NCI-H446 (cell line): ENCODE measurements around the gene UBE2V1.
"Not testable (repeated sequence)": the region's sequence is repeated elsewhere in the genome, so short reads cannot be mapped to it uniquely, and the experiment has no call there.

Experiments used
- DNase-seq, 2 experiments: peaks; one replicate each; lab custom pipeline; 2025; lab: John Stamatoyannopoulos, UW

Gene UBE2V1

DNA sequence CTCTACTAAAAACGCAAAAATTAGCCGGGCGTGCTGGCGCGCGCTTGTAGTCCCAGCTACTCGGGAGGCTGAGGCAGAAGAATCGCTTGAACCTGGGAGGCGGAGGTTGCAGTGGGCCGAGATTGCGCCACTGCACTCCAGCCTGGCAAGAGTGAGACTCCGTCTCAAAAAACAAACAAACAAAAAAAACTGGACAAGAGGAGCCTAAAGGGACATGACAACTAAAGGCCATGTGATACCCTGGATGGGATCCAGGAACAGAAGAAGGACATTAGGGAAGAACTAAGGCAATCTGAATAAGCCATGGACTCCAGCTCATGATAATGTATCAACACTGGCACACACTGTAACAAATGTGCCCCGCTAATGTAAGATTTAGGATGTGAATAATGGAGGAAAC, 24.8 kb upstream of the UBE2V1 start:
- not testable (repeated sequence) for DNase-seq

DNA sequence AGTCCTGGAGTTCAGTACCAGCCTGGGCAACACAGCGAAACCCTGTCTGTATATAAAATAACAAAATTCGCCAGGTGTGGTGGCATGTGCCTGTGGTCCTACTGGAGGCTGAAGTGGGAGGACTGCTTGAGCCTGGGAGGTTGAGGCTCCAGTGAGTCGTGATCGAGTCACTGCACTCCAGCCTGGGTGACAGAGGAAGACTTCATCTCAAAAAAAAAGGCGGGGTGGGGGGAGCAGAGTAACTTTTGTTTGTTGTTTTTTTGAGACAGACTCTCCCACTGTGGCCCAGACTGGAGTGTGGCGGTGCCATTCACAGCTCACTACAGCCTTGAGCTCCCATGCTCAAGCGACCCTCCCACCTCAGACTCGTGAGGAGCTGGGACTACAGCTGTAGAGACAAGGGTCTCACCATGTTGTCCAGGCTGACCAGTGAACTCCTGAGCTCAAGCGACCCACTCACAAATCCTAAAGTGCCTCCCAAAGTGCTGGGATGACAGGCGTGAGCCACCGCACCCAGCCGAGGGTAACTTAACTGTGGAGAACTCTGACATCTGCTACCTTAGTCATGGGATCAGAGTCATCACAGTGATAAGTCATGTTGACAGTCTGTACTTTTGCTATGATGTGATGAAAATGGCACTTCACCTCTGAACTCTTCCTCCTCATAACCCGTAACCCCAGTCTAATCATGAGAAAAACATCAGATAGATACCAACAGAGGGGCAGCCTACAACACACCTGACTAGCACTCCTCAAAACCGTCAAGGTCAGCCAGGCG, 24.1 kb upstream of the UBE2V1 start:
- no peak for DNase-seq

DNA sequence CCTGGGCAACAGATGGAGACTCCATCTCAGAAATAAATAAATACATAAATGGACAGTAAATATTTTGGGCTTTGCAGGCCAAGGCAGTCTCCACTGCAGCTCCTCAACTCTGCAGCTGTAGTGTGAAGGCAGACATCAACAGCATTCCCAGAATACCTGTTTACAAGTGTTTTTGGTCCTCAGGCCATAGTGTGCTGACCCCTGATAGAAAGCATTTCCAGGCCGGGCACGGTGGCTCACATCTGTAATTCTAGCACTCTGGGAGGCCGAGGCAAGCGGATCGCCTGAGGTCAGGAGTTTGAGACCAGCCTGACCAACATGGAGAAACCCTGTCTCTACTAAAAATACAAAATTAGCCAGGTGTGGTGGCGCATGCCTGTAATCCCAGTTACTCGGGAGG, 22.2 kb upstream of the UBE2V1 start:
- not testable (repeated sequence) for DNase-seq

DNA sequence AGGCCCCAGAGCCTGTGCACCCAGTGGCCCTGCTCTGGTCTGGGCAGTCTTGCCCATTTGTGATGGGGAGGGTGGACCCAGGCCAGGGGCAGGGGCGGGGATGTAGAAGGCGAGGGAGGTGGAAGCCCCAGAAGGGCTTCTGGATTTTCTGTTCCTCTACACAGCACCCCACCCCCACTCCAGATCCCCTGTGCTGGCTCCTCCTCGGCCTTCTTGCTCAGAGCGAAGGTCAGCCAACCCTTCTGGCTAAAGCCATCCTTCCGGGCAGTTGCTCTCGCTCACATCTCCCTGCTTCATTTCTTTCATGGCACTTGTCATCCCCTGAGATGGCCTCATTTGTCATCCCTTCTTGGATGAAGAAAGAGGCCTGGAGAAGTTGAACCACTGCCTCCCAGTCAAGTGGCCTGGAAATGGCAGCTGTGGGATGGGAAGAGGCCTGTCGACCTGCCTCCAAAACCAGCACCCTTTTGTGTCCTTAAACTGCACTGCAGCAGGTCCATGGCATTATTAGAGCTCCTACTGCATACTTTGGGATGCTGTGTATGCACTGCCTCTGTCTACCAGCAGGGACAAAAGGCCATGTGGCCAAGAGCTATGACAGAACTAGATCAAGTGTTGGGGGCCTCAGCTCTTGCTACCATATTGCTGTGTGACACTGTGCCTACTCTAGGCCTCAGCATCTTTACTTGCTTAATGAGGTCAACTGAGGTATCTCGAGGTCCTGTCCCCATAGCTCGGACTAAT, 20.7 kb upstream of the UBE2V1 start:
- no peak for DNase-seq

DNA sequence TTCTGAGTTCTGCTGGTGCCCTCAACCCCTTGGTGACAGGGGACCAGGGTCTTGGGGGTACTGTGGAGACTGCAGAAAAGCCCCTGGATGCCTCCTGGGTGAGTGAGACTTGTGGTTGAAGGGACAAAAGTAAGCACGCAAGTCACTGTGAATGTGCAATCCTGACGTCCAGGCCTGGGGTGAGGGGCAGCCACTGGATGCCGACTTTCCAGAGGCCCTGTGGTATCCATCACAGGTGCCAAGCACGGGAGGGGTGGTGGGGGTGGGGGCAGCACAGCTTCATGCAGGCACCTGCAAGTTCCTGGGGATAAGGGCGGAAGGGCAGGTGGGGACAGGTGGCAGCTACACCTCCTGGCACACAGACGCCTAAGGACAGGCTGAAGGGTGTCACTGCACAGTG, 20.1 kb upstream of the UBE2V1 start:
- DNase-seq = no peak

DNA sequence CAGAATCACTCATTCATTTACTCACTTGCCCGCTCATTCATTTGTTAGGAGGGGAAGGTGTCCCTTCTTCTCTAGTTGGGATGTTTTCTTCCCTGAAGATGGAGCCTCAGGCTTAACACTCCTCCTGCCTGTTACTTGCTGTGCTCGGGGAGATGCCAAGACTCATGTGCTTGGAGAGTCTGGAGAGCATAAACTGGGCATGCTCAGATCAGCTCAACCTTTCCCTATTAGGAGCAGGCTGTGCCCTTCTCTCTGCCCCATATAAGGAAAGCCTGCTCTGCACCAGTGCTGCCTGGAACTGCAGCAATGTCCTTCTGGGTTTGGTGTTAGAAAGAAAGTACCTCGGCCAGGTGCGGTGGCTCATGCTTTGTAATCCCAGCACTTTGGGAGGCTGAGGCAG, 18.0 kb upstream of the UBE2V1 start:
- DNase-seq = no peak

DNA sequence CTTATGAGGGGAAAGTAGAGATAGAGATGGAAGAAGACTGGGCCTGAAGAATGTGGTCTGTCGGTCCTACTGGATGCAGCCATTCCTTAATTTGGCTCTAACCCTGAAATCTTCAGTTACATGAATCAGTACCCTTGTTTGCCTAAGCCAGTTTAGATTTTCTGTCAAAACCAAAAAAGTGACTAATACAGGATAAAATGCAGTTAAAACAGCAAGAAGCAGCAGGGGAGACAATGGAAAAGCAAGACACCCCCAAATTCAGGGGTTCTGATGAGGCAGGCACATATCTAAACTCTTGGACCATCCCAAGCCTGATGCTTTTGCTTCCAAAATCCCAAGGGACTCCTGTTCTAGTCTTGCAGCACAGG, 17.4 kb upstream of the UBE2V1 start:
- no peak for DNase-seq

DNA sequence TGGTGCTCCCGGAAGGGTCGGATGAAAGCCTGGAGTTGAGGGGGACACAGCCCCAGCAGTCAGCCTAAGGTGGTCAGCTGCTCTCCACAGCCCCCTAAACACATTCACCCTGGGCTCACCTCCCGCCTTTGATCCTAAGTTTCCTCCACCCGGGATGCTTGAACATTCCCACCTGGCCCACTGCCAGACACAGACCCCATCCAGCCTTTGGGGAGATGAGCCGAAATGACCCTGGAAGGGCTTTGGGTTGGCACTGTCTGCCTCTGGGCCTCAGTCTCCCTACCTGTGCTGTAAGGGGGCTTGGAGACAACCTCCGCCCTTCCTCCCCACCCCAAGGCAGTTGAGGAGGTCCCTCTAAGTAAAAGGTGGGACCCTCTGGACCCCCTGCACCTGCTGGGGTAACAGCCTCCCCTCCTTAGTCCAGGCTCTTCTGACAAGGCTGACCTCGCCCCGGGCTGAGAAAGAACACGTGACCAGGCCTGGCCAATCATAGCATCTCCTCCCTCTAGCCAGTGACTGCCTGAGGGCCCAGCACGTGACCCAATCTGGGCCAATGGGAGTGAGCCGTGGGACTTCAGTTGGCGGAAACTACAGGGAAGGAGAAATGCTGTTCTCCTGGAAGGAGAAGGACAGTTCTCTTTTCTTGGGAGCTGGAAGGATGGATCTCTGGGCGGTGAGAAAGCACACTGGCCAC, 16.9 kb upstream of the UBE2V1 start:
- DNase-seq = no peak

DNA sequence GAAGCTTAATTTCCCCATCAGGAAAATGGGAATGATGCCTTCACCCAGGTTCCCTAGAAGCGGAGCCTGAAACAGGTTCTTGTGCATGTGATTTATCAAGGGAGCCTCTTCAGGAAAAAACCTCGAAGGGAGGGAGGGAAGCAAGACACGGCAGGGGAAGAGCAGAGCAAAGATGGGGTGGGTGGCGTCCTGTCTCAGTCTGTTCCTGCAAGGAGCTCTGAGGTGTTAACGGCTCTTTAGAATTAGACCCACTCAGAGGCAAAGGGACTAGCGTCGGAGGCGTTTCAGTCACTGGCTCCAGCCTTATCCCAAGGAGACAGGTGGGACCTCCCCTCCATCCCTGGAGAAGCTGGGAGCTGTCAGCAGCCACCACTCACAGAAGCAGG, 15.6 kb upstream of the UBE2V1 start:
- no peak for DNase-seq

DNA sequence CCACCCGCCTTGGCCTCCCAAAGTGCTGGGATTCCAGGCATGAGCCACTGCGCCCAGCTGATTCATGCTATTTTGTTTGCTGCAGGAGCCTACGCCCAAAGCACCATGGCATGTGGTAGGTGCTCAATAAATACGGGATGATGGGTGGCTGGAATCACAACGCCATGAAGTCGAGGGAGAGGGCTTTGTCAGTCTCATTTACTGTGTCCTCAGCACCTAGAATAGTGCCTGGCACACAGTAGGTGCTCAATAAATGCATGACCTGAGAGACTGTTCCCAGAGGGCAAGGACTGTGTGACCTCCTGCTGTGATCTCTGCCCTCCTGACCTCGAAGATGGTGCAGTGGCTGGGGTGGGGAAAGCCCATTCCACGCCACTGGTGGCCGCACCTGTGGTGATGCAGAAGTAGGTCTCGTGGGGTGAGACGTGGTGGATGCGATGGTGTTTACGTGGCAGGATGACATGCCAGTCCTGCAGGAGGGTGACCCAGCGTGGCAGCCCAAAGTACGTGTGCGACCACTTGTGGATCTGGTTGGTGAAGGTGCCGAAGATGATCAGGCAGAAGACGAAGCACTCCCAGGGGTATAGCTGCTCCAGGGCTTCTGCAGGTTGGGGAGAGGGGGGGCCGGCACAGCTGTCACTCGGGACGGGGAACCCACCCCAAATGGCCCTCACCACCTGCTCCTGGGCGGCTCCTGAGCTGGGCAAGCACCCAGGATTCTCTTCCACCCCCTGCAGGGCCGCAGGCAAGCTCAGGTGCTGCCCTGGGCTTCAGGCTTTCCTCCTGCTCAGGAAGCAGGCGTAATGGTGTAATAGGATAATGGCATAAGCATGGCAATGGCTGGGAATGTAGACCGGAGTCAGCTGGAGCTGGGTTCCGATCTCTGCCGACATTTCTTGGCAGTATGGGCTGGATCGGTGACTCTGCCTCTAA, 14.9 kb upstream of the UBE2V1 start:
- no peak for DNase-seq

DNA sequence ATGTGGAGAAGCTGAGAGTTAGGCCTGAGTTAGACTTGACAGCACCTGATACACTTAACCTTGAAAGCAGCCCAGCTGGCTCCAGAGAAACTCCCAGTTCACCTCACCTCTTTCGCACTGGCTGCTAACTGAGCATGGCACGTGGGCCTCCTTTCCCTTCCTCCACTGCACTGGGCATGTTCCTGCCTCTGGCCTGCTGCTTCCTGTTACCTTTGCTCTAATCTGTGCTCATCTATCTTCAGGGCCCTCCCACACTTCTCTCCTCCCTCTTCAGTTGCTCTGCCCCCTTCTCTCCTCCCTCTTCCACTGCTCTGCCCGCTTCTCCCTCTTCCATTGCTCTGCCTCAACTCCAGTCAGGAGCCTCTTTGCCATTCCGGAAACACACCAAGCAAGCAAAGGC, 13.7 kb upstream of the UBE2V1 start:
- DNase-seq = no peak

DNA sequence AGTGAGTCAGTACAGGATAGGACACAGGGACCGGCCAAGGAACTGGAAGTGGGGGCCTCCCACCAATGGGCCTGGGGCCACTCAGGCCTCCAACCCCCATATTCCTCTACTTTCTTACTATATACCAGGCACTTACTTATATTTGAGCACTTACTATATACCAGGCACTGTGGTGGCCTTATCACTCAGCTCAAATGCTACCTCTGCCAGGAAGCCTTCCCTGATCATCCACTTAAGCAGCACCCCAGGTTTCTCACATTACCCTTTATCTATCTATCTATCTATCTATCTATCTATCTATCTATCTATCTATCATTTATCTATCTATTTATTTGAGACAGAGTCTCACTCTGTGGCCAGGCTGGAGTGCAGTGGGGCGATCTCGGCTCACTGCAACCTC, 12.3 kb upstream of the UBE2V1 start:
- DNase-seq = no peak

DNA sequence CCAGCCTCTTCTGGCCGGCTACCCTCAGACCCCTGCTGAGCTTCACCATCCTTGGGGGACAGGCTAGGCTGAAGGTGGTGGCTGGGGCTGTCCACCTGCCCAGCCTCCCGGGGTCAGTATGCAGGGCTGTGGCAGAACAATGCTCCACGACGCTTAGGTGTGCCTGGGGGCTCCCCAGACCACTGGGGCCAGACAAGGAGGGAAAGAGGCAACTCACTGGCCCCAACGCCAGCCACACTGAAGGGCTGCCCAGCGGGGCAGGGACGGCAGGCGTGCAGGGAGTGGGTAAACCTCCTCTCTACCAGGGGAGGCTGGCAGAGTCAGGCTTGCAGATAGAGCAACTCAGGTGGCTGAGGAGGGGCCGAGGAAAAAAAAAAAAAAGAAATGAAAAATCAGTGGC, 11.5 kb upstream of the UBE2V1 start:
- DNase-seq = no peak

DNA sequence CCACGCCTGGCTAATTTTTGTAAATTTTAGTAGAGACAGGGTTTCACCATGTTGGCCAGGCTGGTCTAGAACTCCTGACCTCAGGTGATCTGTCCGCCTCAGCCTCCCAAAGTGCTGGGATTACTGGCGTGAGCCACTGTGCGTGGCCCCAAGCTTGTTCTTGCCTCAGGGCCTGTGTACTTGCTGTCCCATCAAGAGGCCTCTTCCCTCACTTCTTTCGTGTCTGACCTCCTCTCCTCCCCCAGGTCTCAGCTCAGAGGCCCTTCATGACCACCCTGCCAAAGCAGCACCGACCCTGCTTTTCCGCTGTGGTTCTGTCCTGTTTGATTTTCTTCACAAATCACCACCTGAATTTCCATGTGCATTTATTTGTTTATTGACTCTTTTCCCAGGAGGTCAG, 10.5 kb upstream of the UBE2V1 start:
- no peak for DNase-seq

DNA sequence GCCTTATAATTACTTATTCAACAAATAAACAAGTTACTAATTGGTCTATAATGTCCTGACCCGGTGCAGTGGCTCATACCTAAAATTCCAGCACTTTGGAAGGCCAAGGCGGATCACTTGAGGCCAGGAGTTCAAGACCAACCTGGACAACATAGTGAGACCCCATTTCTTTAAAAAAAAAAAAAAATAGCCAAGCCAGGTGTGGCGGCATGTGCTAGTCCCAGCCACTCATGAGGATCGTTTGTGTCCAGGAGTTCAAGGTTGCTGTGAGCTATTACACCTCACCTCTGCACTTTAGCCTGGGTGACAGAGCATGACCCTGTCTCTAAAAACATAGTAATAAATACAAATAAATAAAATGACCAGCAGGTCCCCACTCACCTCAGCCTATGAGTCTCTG, 9.8 kb upstream of the UBE2V1 start:
- DNase-seq = no peak

DNA sequence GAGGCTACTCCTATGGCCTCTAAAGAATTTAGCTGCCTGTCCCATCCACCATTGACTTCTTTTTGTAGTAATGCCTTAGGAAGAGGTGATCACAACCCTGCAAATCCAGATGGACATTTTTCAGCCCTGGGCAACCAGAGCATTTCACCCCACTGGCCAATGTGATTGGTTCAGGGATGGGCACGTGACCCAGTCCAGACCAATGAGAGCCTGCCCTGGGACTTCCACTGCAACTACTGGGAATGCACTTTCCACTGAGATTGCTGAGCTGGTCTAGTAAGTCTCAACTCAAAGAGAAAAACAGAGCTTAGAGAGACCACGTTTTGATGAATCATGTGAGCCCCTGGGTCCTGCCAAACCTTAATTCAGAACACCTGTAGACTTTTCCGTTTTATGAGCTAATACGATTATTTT, 8.9 kb upstream of the UBE2V1 start:
- DNase-seq = peak in 1 of 2 experiments; percentile 32

DNA sequence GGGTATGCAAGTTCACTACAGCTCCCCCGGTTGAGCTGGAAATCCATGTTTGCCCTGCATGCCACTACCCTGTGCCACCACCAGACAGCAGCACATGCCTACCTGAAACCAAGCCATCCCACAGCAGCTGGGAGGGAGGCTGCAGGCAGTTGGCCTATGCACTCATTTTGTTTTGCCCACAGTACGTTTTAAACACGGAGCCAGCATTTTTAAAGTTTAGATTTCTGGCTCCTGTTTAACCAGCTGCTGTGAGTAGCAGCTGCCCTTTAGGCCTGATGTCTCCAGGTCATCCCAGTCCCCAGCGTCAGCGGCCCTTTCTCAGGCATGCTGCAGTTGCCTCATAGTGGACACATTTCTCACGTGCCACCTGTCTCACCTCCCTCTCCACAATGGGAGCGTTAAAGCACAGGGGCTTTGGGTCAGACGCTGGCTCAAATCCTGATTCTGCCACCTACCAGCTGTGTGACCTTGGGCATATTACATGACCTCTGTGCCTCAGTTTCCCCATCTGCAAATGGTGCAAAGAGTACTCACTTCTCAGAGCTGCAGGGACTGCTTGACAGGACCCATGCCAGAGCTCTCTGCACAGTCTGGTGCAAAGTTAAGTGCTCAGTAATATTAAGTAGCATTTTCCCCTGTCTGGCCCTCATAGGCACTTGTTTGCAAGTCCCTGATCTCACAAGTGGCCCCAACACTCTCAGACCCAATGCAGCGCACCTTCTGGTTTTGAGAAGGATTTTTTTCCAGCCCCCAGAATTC, 8.2 kb upstream of the UBE2V1 start:
- DNase-seq = peak; percentile 43 to 78

DNA sequence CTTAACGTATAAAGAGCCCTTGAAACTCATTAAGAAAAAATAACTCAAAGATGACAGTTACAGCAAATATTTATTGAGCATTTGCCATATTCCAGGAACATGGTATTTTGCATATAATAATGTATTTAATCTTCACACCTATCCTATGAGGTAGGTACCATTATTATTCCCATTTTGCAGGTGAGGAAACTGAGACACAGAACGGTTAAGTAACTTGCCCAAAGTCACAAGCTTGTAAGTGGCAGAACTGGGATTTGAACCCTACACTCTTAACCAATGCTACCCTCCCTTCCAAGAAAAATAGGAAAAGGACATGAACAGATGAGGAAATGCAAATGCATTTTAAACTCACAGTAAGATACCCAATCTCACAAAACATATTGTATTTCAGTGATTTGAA, 5.3 kb upstream of the UBE2V1 start:
- DNase-seq = no peak

DNA sequence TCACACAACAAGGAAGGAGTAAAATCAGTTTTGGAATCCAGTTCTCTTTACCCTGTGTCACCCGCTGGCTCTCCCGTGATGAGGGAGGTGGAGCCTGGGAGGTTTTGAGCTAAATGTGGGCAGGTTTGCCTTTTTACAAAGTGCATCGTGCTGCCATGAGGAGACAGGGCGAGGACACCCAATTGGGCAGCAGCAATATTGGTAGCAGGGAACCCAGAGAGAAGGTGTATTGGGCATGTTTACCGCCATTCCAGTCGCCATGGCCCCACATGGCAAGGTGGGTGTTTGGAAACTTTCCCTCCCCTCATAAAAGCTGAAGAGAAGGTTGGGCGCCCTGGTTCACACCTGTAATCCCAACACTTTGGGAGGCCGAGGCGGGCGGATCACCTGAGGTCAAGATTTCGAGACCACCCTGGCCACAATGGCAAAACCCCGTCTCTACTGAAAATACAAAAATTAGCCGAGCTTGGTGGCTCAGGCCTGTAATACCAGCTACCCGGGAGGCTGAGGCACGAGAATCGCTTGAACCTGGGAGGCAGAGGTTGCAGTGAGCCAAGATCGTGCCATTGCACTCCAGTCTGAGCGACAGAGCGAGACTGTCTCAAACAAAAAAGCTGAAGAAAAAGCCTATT, 3.5 kb upstream of the UBE2V1 start:
- no peak for DNase-seq

DNA sequence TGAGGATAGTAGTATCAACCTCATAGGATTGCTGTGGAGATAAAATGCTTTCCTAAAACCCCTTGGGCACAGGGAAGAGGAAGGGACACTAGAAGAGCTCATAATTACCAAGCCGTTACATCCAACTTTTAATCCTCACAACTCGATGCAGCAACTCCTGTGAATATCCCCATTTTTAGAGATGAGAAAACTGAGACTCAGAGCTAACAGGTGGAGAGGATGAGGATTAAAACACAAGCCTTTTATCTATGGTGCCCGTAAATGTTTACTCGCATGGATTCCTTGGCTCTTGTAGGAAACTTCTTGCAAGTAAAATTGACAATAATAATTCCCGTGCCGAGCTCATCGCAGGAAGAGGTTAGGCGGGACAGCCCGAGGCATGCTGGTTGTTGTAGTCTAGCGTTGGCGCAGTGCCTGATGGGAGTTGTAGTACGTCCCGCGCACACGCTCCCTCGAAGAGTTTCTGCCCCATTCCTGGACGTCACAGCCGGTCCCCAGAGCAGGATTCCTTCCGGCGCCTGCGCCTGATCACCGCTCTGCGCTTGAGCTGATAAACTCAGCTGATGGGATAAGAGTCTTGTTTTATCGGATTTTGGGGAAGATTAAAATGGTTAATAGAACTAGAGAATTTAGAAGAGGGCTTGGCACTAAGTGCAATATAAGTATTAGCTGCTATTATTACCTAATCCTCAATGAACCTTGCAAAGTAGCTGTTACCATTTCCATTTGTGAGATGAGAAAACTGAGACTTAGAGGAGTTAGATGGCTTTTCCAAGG, 2.8 kb upstream of the UBE2V1 start:
- DNase-seq = peak; percentile 99
